GM19099 (cell line): ENCODE results near the gene MYLK.

Source experiments
- POLR2A ChIP-seq: IDR thresholded peaks from 3 replicates; pipeline ENCODE4 v1.6.1; 2011; ENCODE audit warnings: low read depth; ENCODE audit not compliant: insufficient read length; ENCODE audit errors: extremely low read depth

MYLK gene

GRCh38 chr3:123700791-123701722 is 183.1 kb downstream of the MYLK start:
- no peak for TF ChIP-seq POLR2A

DNA sequence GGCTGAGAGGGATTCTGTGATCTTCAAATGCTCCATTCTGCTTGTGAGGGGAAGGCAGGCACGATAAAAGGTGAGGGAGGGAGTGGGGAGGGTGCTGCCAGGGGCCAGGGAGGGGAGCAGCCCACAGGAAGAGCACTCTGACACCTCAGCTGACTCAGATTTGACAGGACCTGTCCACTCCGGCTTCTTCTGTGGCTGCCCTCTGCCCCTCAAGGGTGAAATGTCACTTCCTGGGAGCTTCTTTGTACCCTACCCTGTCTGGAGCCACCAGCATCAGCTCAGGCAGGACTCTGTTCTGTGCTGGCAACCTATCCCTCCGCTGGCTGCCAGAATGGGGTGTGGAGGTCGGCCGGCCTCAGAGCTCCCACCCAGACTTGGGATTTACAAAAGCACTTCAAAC is 185.3 kb downstream of the MYLK start:
- no peak for TF ChIP-seq POLR2A

DNA sequence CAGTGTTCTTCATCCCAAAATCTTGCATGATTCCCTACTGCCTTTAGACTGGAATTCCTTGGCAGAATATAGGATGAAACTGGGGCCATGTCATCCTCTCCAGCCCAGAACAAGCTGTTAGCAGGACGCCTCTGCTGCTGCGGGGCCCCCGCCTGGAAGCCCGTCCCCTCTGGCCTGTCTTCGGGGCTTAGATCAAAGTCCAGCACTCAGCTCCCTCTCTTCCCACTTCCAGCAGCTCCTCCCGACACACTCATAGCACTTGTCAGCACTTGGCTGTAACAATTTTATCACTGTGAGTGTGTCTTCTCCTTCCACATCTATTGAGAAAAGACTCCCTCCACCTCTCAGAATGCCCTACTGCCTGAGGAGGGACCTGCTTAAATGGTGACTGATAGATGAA is 187.3 kb downstream of the MYLK start:
- TF ChIP-seq POLR2A: no peak

- no peak for TF ChIP-seq POLR2A
These were observed 188.1 kb downstream of the MYLK start for GRCh38 chr3:123695731-123696640.

- no peak for TF ChIP-seq POLR2A
These were observed 189.0 kb downstream of the MYLK start for GRCh38 chr3:123695152-123695551.

DNA sequence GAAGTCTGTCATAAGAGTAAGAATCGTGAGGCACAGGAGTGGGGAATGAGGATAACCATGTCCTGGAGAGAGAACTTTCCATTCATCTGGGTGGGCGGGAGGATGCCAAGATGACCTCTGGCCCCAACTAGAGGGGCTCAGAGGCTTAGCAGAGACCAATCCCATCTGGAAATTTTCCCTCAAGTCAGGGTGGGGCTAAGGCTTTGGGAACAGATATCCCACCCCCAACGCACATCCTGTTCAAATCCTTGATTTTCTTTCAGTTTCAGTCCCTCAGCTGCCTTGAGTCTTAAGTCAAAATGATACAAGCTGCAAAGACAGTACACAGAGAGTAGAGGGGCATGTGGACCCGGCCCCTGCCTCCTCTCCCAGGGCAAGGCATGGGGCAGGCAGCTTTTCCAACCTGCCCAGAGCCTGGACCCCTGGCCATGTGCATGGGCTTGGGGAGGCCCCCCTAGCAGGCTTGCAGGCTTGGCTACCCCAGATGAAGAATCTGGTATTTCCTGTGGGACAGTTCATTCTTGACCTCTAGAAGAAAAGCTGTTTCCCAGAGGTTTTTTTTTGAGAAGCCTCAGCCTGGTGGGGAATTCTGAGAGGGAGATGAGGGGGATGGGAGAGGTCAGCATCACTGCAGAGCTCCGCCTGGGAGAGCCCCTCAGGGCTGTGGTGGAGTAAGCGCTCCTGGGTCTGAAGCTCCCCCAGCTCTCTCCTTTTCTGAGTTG is 189.6 kb downstream of the MYLK start:
- no peak for TF ChIP-seq POLR2A

DNA sequence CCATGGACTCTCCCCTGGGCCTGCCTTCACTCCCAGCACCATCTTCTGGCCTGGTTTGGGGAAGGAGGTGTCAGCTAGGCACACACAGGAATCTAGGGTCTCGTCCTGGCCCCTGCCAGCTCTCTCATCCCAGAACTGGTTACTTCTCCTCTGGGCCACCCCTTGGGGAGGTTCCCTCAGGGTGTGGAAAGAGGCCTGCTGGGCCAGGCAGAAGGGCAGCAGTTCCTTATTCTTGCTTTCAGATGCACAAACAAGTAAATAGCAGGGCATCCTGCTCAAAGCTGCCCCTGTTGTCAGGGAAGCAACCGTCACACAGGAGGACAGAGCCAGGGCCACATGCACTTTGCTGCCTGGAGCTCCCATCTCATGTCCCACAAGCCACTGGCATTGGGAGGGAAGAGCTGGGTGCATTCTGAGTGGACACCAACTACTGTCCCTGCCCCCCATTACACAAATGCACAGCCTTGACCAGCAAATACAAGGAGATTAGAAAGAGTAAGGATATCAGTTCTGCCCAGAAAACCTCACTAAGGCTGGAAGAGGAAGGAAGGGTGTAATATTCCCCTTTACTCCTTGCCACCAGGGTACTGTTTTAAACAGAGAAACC is 190.4 kb downstream of the MYLK start:
- no peak for TF ChIP-seq POLR2A

- no peak for TF ChIP-seq POLR2A
These were observed 191.5 kb downstream of the MYLK start for GRCh38 chr3:123692671-123693070.

- no peak for TF ChIP-seq POLR2A
These were observed 192.1 kb downstream of the MYLK start for GRCh38 chr3:123692041-123692440.

DNA sequence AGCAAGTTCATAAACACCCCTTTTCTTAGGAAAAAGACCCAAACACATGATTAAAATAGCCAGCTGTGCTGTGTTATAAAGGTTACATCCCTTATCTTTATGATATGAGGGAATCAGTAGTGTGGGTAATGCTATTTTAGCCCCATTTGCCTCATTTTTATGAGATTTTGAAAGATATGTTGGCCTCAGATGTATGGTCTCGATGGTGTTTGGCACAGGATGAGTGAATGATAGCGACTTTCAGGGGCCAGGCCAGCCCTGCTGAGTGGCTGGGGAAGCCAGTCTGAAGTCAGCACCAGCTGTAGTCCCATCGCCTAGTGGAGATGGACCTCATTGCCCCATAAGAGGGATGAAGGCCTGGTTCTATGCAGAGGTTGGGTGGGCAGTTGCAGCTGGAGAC is 194.3 kb downstream of the MYLK start:
- no peak for TF ChIP-seq POLR2A

DNA sequence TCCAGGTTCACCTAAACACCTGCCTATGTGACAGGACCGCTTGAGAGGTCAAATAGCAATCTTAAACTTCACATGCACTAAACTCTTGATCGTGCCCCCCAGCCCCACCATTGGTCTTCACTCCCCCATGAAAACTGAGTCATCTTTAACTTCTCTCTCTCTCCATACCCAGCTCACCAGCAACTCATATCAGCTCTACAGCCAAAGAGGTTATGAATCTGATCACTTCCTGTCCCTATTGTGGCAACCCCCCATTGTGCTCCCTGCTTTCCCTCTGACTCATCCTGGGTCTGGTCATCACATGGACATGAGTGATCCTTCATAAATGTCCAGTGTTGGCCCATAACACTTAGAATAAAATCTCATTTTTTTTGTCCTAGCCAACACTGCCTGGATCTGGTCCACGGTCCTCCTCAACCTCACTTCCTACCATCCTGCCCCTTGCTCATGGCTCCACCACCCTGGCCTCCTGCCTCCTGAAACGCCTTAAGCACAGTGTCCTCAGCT is 195.8 kb downstream of the MYLK start:
- no peak for TF ChIP-seq POLR2A

DNA sequence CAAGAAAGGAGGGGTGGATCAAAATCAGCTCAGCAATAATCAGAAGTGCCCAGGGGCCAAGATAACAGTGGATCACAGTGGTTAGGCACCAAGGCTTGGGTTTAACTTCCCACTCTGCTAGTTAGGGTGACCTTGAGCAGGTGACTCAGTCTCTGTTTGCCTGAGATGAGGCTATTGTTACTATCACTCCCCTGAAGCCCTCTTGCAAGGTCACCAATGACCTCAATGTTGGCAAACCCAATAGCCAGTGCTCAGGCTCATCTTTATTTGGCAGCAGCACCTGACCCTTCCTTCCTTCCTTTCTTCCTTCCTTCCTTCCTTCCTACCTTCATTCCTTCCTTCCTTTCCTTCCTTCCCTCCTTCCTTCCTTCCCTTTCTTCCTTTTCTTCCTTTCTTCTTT is 196.8 kb downstream of the MYLK start:
- TF ChIP-seq POLR2A: no peak

DNA sequence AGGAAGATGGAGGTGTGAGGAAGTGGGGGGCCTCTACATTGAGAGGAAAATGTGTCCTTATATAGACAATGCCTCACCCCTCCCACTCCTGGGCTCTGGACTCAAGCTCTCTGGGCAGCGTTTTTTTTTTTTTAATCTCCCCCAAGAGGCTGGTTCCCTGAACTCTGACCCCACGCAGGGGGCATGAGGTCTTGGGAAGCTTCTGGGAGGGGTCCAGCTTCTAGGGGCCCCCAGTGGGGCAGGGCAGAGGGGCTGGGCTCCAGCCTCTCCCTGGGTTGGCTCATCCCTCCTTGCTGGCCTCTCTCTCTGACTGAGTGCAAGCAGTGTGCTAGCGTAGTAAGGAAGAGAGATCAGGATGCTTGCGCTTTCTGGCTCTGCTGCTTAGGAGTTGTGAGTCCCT is 197.9 kb downstream of the MYLK start:
- TF ChIP-seq POLR2A: no peak

GRCh38 chr3:123685780-123686179 is 198.4 kb downstream of the MYLK start:
- TF ChIP-seq POLR2A: no peak
